Stomach (tissue), 4 donors: ENCODE measurements around the gene ERGIC3.

Experiments
- POLR2A ChIP-seq, 4 donors: fragments of 450-650 bp; IDR thresholded peaks; one replicate each; pipeline ENCODE4 v1.6.1; 2016; ENCODE audit warnings: antibody characterized with exemption in 4 of 4, control low read depth in 2 of 4, mild to moderate bottlenecking in 1 of 4, moderate library complexity in 1 of 4
- POLR2AphosphoS5 ChIP-seq, 3 donors: sonication (generic); formaldehyde crosslinking; IDR thresholded peaks; one replicate each; pipeline ENCODE4 v1.6.1; 2016; ENCODE audit warnings: antibody characterized with exemption in 3 of 3

DNA sequence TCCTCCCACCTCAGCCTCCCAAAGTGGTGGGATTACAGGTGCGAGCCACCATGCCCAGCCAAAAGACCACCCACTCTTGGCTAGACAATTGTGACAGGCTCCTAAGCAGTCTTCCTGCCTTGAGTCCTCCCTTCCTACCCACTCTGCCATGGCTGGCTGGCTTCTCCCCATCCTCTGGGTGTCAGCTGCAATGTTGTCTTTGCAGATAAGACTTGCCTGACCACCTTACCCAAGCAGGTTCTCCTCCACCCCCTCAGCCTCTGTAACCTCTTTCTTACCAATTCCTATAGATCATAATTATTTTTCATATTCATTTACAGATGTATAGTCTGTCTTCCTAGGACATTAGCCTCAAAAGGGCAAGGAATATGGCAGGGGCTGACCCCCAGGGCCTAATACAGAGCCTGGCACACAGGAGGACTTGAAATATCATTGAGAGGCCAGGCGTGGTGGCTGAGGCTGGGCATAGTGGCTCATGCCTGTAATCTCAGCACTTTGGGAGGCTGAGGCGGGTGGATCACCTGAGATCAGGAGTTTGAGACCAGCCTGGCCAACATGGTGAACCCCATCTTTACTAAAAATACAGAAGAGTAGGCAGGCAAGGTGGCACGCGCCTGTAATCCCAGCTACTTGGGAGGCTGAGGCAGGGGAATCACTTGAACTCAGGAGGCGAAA is 45.0 kb downstream of the ERGIC3 start:
- TF ChIP-seq POLR2A (IDR thresholded peaks at IDR 0.05) (no peak), POLR2AphosphoS5 (IDR thresholded peaks at IDR 0.05) (no peak)
